Fibroblast of lung (primary cell): Measurements from ENCODE around the gene MAP2K5. TPM values are rescaled to one million over a fixed set of nuclear protein-coding genes. Genes with fewer than 3 reads are reported as not detected.

Experiments
- DNase-seq, 2 donors: peaks; one replicate each; pipeline versions ENCODE4 v3.0.0 to v3.0.0-alpha.2; 2010; ENCODE audit warnings: low read depth in 2 of 2
- H2AFZ ChIP-seq: 2 replicates; pipeline ENCODE4 v1.5.1; 2012; ENCODE audit warnings: low read length, control low read depth, inconsistent platforms
- H3K27ac ChIP-seq: 2 replicates; pipeline ENCODE4 v1.5.1; 2011; ENCODE audit warnings: low read length, control low read depth; ENCODE audit not compliant: insufficient read depth
- H3K27me3 ChIP-seq: 2 replicates; pipeline ENCODE4 v1.5.1; 2011; ENCODE audit warnings: mild to moderate bottlenecking, low read length; ENCODE audit not compliant: control insufficient read depth, insufficient read depth
- H3K36me3 ChIP-seq: 2 replicates; pipeline ENCODE4 v1.5.1; 2011; ENCODE audit warnings: low read length; ENCODE audit not compliant: control insufficient read depth, insufficient read depth
- H3K4me1 ChIP-seq: 2 replicates; pipeline ENCODE4 v1.5.1; 2011; ENCODE audit warnings: low read length; ENCODE audit not compliant: control insufficient read depth, insufficient read depth; ENCODE audit errors: extremely low read depth
- H3K4me2 ChIP-seq: 2 replicates; pipeline ENCODE4 v1.5.1; 2011; ENCODE audit warnings: low read length, control low read depth; ENCODE audit not compliant: insufficient read depth; ENCODE audit errors: extremely low read depth
- H3K4me3 ChIP-seq, 4 experiments: fragments of 200-600 bp in 1 of 4; sonication (generic) in 1 of 4; replicated peaks in 1 of 4; 2 replicates each; pipeline ENCODE4 v1.5.1; 2011 to 2016; ENCODE audit warnings: low read length in 4 of 4, low read depth in 3 of 4, mild to moderate bottlenecking in 3 of 4, control low read depth in 2 of 4, inconsistent platforms in 1 of 4, mixed read lengths in 1 of 4; ENCODE audit not compliant: insufficient read depth in 1 of 4; ENCODE audit errors: control extremely low read depth in 1 of 4
- H3K79me2 ChIP-seq: 2 replicates; pipeline ENCODE4 v1.5.1; 2012; ENCODE audit warnings: mild to moderate bottlenecking, low read length, inconsistent platforms; ENCODE audit not compliant: control insufficient read depth, insufficient read depth
- H3K9ac ChIP-seq: 2 replicates; pipeline ENCODE4 v1.5.1; 2011; ENCODE audit warnings: mild to moderate bottlenecking, low read length, control low read depth; ENCODE audit not compliant: insufficient read depth
- H3K9me3 ChIP-seq: 2 replicates; pipeline ENCODE4 v1.5.1; 2012; ENCODE audit warnings: low read depth, low read length; ENCODE audit not compliant: control insufficient read depth, insufficient read depth
- H4K20me1 ChIP-seq: 2 replicates; pipeline ENCODE4 v1.5.1; 2011; ENCODE audit warnings: low read length; ENCODE audit not compliant: control insufficient read depth, insufficient read depth; ENCODE audit errors: extremely low read depth
- CTCF ChIP-seq, 2 donors: IDR thresholded peaks in 1 of 2; conservative IDR thresholded peaks in 1 of 2; 1 replicate in 1 of 2; 2 replicates in 1 of 2; pipeline ENCODE4 v1.5.1; 2011 to 2012; ENCODE audit warnings: low read length in 2 of 2, control low read depth in 1 of 2, inconsistent platforms in 1 of 2, low read depth in 1 of 2, mild to moderate bottlenecking in 1 of 2
- EZH2 ChIP-seq: IDR thresholded peaks from 2 replicates; pipeline ENCODE4 v1.5.1; 2012; ENCODE audit warnings: low read length, control low read depth, mild to moderate bottlenecking; ENCODE audit errors: missing control alignments
- polyA plus RNA-seq, 2 donors: library from polyadenylated mRNA; depleted of rRNA in 1 of 2; stranded (reverse) in 1 of 2; unstranded in 1 of 2; fragments of >200 nt; gene quantifications; 2 replicates each; pipeline ENCODE4 v1.2.1, GENCODE V29; 2011 to 2012; ENCODE audit warnings: missing spikeins in 1 of 2
- total RNA-seq: library from RNA; depleted of rRNA; stranded (reverse); fragments of >200 nt; gene quantifications from 2 replicates; pipeline ENCODE4 v1.2.1, GENCODE V29; 2014

Gene MAP2K5
- total and polyA plus RNA-seq, 2 donors (not counting 1 experiment from before 2014, with no cell fraction given): 5.7 to 10.2 TPM

GRCh38 chr15:67766968-67767367 is 224.5 kb downstream of the MAP2K5 start:
- Histone ChIP-seq H3K9me3 (no peaks in the 10 kb centered on the region), H3K4me1 (no peaks in the 10 kb centered on the region), H3K79me2 (no peaks in the 10 kb centered on the region), H3K27ac (no peak overlapping the region), H3K9ac (no peak overlapping the region), H3K36me3 (no peaks in the 10 kb centered on the region), H3K4me2 (no peak overlapping the region), H3K27me3 (no peaks in the 10 kb centered on the region), H3K4me3 (no peak overlapping the region), H4K20me1 (no peaks in the 10 kb centered on the region), H2AFZ (no peak overlapping the region)
- DNase-seq: no peak
- TF ChIP-seq EZH2: no peak
- no peak for TF ChIP-seq CTCF (conservative IDR thresholded peaks at IDR 0.05 in 1 of 2, IDR thresholded peaks at IDR 0.05 in 1 of 2; ENCODE audit: low read depth in 1 of 2, low read length in 2 of 2)

GRCh38 chr15:67768313-67768977 is 225.9 kb downstream of the MAP2K5 start:
- Histone ChIP-seq H3K9ac (no peak overlapping the region), H3K36me3 (no peaks in the 10 kb centered on the region), H2AFZ (no peak overlapping the region), H3K4me3 (no peak overlapping the region), H4K20me1 (no peaks in the 10 kb centered on the region), H3K9me3 (no peaks in the 10 kb centered on the region), H3K27ac (no peak overlapping the region), H3K4me2 (no peak overlapping the region), H3K79me2 (no peaks in the 10 kb centered on the region), H3K27me3 (no peaks in the 10 kb centered on the region), H3K4me1 (no peaks in the 10 kb centered on the region)
- no peak for TF ChIP-seq EZH2
- no peak for TF ChIP-seq CTCF (conservative IDR thresholded peaks at IDR 0.05 in 1 of 2, IDR thresholded peaks at IDR 0.05 in 1 of 2; ENCODE audit: low read depth in 1 of 2, low read length in 2 of 2)
- no peak for DNase-seq

- no peaks in the 10 kb centered on the region for H3K27me3 ChIP-seq
- no peaks in the 10 kb centered on the region for H3K36me3 ChIP-seq
- H3K4me2 ChIP-seq: no peak overlapping the region
- no peaks in the 10 kb centered on the region for H4K20me1 ChIP-seq
- H3K4me3 ChIP-seq: no peak overlapping the region
- no peaks in the 10 kb centered on the region for H3K9me3 ChIP-seq
- TF ChIP-seq CTCF (conservative IDR thresholded peaks at IDR 0.05 in 1 of 2, IDR thresholded peaks at IDR 0.05 in 1 of 2; ENCODE audit: low read depth in 1 of 2, low read length in 2 of 2): no peak
- no peak for TF ChIP-seq EZH2
- H3K79me2 ChIP-seq: no peaks in the 10 kb centered on the region
- H3K27ac ChIP-seq: no peak overlapping the region
- H3K4me1 ChIP-seq: no peaks in the 10 kb centered on the region
- H2AFZ ChIP-seq: no peak overlapping the region
- DNase-seq: no peak
- no peak overlapping the region for H3K9ac ChIP-seq
These were observed 227.2 kb downstream of the MAP2K5 start for GRCh38 chr15:67769497-67770357.
